Measurements from ENCODE around the gene BMP6.

Gene BMP6

GRCh38 chr6:7910298-7910653 lies 184.4 kb downstream of the BMP6 start:
- no peak for DNase-seq

- DNase-seq, result peak in 1 of 2 donors; percentile 38
These were observed 184.9 kb downstream of the BMP6 start, which contains the start of gene TXNDC5 for GRCh38 chr6:7910654-7911344. Gene TXNDC5 (minus strand): TSS chr6:7910788. CDS start chr6:7910776, 12 bp downstream.

GRCh38 chr6:7911345-7911725 lies 185.4 kb downstream of the BMP6 start:
- no peak for DNase-seq

GRCh38 chr6:7912024-7912423 lies 186.1 kb downstream of the BMP6 start:
- DNase-seq, result no peak

- DNase-seq, result no peak
These were observed 187.0 kb downstream of the BMP6 start for GRCh38 chr6:7912736-7913517.

GRCh38 chr6:7914311-7914710 lies 188.4 kb downstream of the BMP6 start:
- no peak for DNase-seq

- DNase-seq, result no peak
These were observed 189.3 kb downstream of the BMP6 start for GRCh38 chr6:7914991-7915789.

GRCh38 chr6:7916959-7917358 lies 191.1 kb downstream of the BMP6 start:
- DNase-seq, result no peak

GRCh38 chr6:7917729-7918128 lies 191.8 kb downstream of the BMP6 start:
- no peak for DNase-seq

GRCh38 chr6:7918403-7918802 lies 192.5 kb downstream of the BMP6 start:
- DNase-seq, result no peak

- no peak for DNase-seq
These were observed 194.0 kb downstream of the BMP6 start for GRCh38 chr6:7919871-7920270.

- no peak for DNase-seq
These were observed 194.5 kb downstream of the BMP6 start for GRCh38 chr6:7920425-7920824.

- DNase-seq, result no peak
These were observed 195.1 kb downstream of the BMP6 start for GRCh38 chr6:7921046-7921445.

GRCh38 chr6:7921632-7922092 lies 195.8 kb downstream of the BMP6 start:
- DNase-seq, result no peak

- DNase-seq, result no peak
These were observed 196.7 kb downstream of the BMP6 start for GRCh38 chr6:7922596-7922995.

- no peak for DNase-seq
These were observed 199.0 kb downstream of the BMP6 start for GRCh38 chr6:7924867-7925266.
